ENCODE results near the gene SLCO3A1. TPM values are rescaled to one million over a fixed set of nuclear protein-coding genes. Genes with fewer than 3 reads are reported as not detected.

The SLCO3A1 gene
- total RNA-seq, 1 experiment from 2014 or later: not detected

- Histone ChIP-seq H3K9me3 (no peaks in the 10 kb centered on the region), H3K36me3 (ENCODE audit: control insufficient read depth, insufficient read depth, low read length) (no peaks in the 10 kb centered on the region), H3K27me3 (replicated peaks; ENCODE audit: control insufficient read depth, insufficient read depth, low read length) (no peaks in the 10 kb centered on the region), H3K4me1 (no peaks in the 10 kb centered on the region), H3K4me3 (ENCODE audit: low read depth, low read length) (no peak overlapping the region)
- CTCF ChIA-PET: no interaction called here
- intact Hi-C loops (cut with micrococcal nuclease; ENCODE audit: unreplicated experiment): no loop called here
- DNase-seq: no peak
- Mint-ChIP-seq H3K36me3 (ENCODE audit: insufficient read depth, unreplicated experiment) (no peaks in the 10 kb centered on the region), H3K9me3 (ENCODE audit: unreplicated experiment) (no peaks in the 10 kb centered on the region), H3K27me3 (ENCODE audit: insufficient read depth, unreplicated experiment) (no peaks in the 10 kb centered on the region), H3K27ac (ENCODE audit: unreplicated experiment) (no peak overlapping the region), H3K4me3 (ENCODE audit: unreplicated experiment) (no peak overlapping the region), H3K4me1 (ENCODE audit: low read depth, unreplicated experiment) (no peaks in the 10 kb centered on the region)
- TF ChIP-seq CTCF (IDR thresholded peaks at IDR 0.05; ENCODE audit: insufficient read depth in 1 of 2, low read depth in 1 of 2, low read length in 1 of 2, severe bottlenecking in 1 of 2, unreplicated experiment in 1 of 2): no peak
- no TSS peak for BruUV-seq (replicated peaks)
- POLR2A ChIA-PET: no interaction called here
These were observed 37.1 kb downstream of the SLCO3A1 start for GRCh38 chr15:91890614-91891013.

GRCh38 chr15:91891101-91891500 is 37.6 kb downstream of the SLCO3A1 start:
- no peaks in the 10 kb centered on the region for H3K4me1 Mint-ChIP-seq (ENCODE audit: low read depth, unreplicated experiment)
- no peaks in the 10 kb centered on the region for H3K4me1 ChIP-seq
- no peak for DNase-seq
- H3K36me3 Mint-ChIP-seq (ENCODE audit: insufficient read depth, unreplicated experiment): no peaks in the 10 kb centered on the region
- H3K36me3 ChIP-seq (ENCODE audit: control insufficient read depth, insufficient read depth, low read length): no peaks in the 10 kb centered on the region
- no peak for TF ChIP-seq CTCF (IDR thresholded peaks at IDR 0.05; ENCODE audit: insufficient read depth in 1 of 2, low read depth in 1 of 2, low read length in 1 of 2, severe bottlenecking in 1 of 2, unreplicated experiment in 1 of 2)
- H3K9me3 Mint-ChIP-seq (ENCODE audit: unreplicated experiment): no peaks in the 10 kb centered on the region
- no TSS peak for BruUV-seq (replicated peaks)
- no peaks in the 10 kb centered on the region for H3K27me3 Mint-ChIP-seq (ENCODE audit: insufficient read depth, unreplicated experiment)
- no peak overlapping the region for H3K4me3 ChIP-seq (ENCODE audit: low read depth, low read length)
- no peak overlapping the region for H3K27ac Mint-ChIP-seq (ENCODE audit: unreplicated experiment)
- H3K9me3 ChIP-seq: no peaks in the 10 kb centered on the region
- H3K27me3 ChIP-seq (replicated peaks; ENCODE audit: control insufficient read depth, insufficient read depth, low read length): no peaks in the 10 kb centered on the region
- POLR2A ChIA-PET: no interaction called here
- CTCF ChIA-PET: no interaction called here
- intact Hi-C loops (cut with micrococcal nuclease; ENCODE audit: unreplicated experiment): no loop called here
- no peak overlapping the region for H3K4me3 Mint-ChIP-seq (ENCODE audit: unreplicated experiment)

GRCh38 chr15:91891788-91892345 is 38.4 kb downstream of the SLCO3A1 start:
- no peak for DNase-seq
- no peak overlapping the region for H3K4me3 ChIP-seq (ENCODE audit: low read depth, low read length)
- Mint-ChIP-seq H3K36me3 (ENCODE audit: insufficient read depth, unreplicated experiment) (no peaks in the 10 kb centered on the region), H3K9me3 (ENCODE audit: unreplicated experiment) (no peaks in the 10 kb centered on the region), H3K27ac (ENCODE audit: unreplicated experiment) (no peak overlapping the region), H3K4me1 (ENCODE audit: low read depth, unreplicated experiment) (no peaks in the 10 kb centered on the region), H3K27me3 (ENCODE audit: insufficient read depth, unreplicated experiment) (no peaks in the 10 kb centered on the region), H3K4me3 (ENCODE audit: unreplicated experiment) (no peak overlapping the region)
- POLR2A ChIA-PET: no interaction called here
- H3K9me3 ChIP-seq: no peaks in the 10 kb centered on the region
- H3K27me3 ChIP-seq (replicated peaks; ENCODE audit: control insufficient read depth, insufficient read depth, low read length): no peaks in the 10 kb centered on the region
- H3K4me1 ChIP-seq: no peaks in the 10 kb centered on the region
- no peaks in the 10 kb centered on the region for H3K36me3 ChIP-seq (ENCODE audit: control insufficient read depth, insufficient read depth, low read length)
- CTCF ChIA-PET: interaction anchor here (0.6 kb wide), 1 partner anchor 809 kb away, joined by 3 read pairs; no protein-coding TSS in a partner anchor
- intact Hi-C loops (cut with micrococcal nuclease; ENCODE audit: unreplicated experiment): no loop called here
- TF ChIP-seq CTCF (IDR thresholded peaks at IDR 0.05; ENCODE audit: insufficient read depth in 1 of 2, low read depth in 1 of 2, low read length in 1 of 2, severe bottlenecking in 1 of 2, unreplicated experiment in 1 of 2): no peak
- no TSS peak for BruUV-seq (replicated peaks)

All from Caco-2 (cell line).